OCI-LY7 (cell line): ENCODE data around the gene TM9SF3. TPM values are rescaled to one million over a fixed set of nuclear protein-coding genes. Genes with fewer than 3 reads are reported as not detected.

Experiments used
- BruUV-seq: library from RNA; stranded (reverse); fragments of 400-500 nt; replicated peaks from 2 replicates; lab custom pipeline; 2021; lab: Mats Ljungman, UMichigan
- CTCF ChIA-PET: fragments of 300-600 bp; sonication (Branson Sonifier 250); formaldehyde crosslinking; loops from one replicate; lab custom pipeline; 2022; ENCODE audit warnings: antibody characterized with exemption; ENCODE audit not compliant: unreplicated experiment; lab: Charles Lee
- POLR2A ChIA-PET: fragments of 300-600 bp; sonication (Branson Sonifier 250); formaldehyde crosslinking; loops from one replicate; lab custom pipeline; 2022; ENCODE audit warnings: antibody characterized with exemption; lab: Charles Lee
- DNase-seq: peaks from one replicate; pipeline ENCODE4 v3.0.0-alpha.2; 2015; ENCODE audit warnings: low spot score
- H2AFZ ChIP-seq: fragments of 200-600 bp; sonication (generic), shearing (Covaris generic); 2 replicates; pipeline ENCODE4 v1.6.1; 2014; ENCODE audit warnings: mild to moderate bottlenecking, antibody characterized with exemption, low read length, moderate library complexity
- H3K27ac ChIP-seq: fragments of 200-600 bp; sonication (generic); 2 replicates; pipeline ENCODE4 v1.5.1; 2014; ENCODE audit warnings: mixed run types, low read depth, mild to moderate bottlenecking, moderate library complexity, low read length, inconsistent platforms; ENCODE audit not compliant: poor library complexity, severe bottlenecking
- H3K36me3 ChIP-seq: fragments of 200-600 bp; sonication (generic); 2 replicates; pipeline ENCODE4 v1.6.1; 2014; ENCODE audit warnings: mild to moderate bottlenecking, antibody characterized with exemption, low read length, moderate library complexity, mixed read lengths; ENCODE audit not compliant: insufficient read depth
- H3K4me1 ChIP-seq: fragments of 200-600 bp; sonication (generic); 2 replicates; pipeline ENCODE4 v1.5.1; 2014; ENCODE audit warnings: mild to moderate bottlenecking, low read length; ENCODE audit not compliant: insufficient read depth, poor library complexity, severe bottlenecking
- H3K4me2 ChIP-seq: fragments of 200-600 bp; sonication (generic); 2 replicates; pipeline ENCODE4 v1.6.1; 2014; ENCODE audit warnings: mild to moderate bottlenecking, low read length
- H3K4me3 ChIP-seq: fragments of 200-600 bp; sonication (generic); 2 replicates; pipeline ENCODE4 v1.5.1; 2014; ENCODE audit warnings: mild to moderate bottlenecking, low read depth, low read length; ENCODE audit not compliant: poor library complexity, severe bottlenecking
- H3K79me2 ChIP-seq: fragments of 200-600 bp; sonication (generic); 2 replicates; pipeline ENCODE4 v1.6.1; 2016; ENCODE audit warnings: low read depth, mild to moderate bottlenecking, low read length, moderate library complexity, mixed read lengths; ENCODE audit not compliant: insufficient read depth
- H3K9me2 ChIP-seq: fragments of 200-600 bp; sonication (generic); 2 replicates; pipeline ENCODE4 v1.6.1; 2016; ENCODE audit warnings: mild to moderate bottlenecking, low read length, mixed read lengths; ENCODE audit not compliant: insufficient read depth
- H3K9me3 ChIP-seq: fragments of 200-600 bp; sonication (generic); 2 replicates; pipeline ENCODE4 v1.6.1; 2014; ENCODE audit warnings: mild to moderate bottlenecking, mixed run types, low read length, mixed read lengths
- H4K20me1 ChIP-seq: fragments of 200-600 bp; sonication (generic); 2 replicates; pipeline ENCODE4 v1.6.1; 2014; ENCODE audit warnings: mild to moderate bottlenecking, antibody characterized with exemption, low read length, moderate library complexity, mixed read lengths; ENCODE audit not compliant: insufficient read depth
- EZH2phosphoT487 ChIP-seq: fragments of 200-600 bp; sonication (generic); IDR thresholded peaks from 2 replicates; pipeline ENCODE4 v1.6.1; 2018; ENCODE audit warnings: low read depth, borderline replicate concordance, mild to moderate bottlenecking, mixed run types, antibody characterized with exemption, low read length, moderate library complexity, mixed read lengths
- intact Hi-C: fragments of 100-400 bp; cut with micrococcal nuclease; formaldehyde crosslinking; loops from one replicate; pipeline ENCODE4 v1.10.0; 2022; ENCODE audit not compliant: unreplicated experiment
- total RNA-seq, 2 experiments: library from RNA; depleted of rRNA in 1 of 2; stranded (reverse); fragments of >200 nt in 1 of 2; shearing (Covaris generic) in 1 of 2; gene quantifications; 2 replicates each; pipeline ENCODE4 v1.2.3, GENCODE V29; 2014 to 2022
- TF ChIP-seq, protein P1 (sequence below): fragments of 200-600 bp; sonication (generic); conservative IDR thresholded peaks from 2 replicates; pipeline ENCODE4 v1.5.1; 2014; ENCODE audit warnings: mild to moderate bottlenecking, antibody characterized with exemption, low read length, moderate library complexity, mixed read lengths

The TM9SF3 gene
- total RNA-seq, 2 experiments from 2014 or later, result 23.0 to 88.8 TPM

DNA sequence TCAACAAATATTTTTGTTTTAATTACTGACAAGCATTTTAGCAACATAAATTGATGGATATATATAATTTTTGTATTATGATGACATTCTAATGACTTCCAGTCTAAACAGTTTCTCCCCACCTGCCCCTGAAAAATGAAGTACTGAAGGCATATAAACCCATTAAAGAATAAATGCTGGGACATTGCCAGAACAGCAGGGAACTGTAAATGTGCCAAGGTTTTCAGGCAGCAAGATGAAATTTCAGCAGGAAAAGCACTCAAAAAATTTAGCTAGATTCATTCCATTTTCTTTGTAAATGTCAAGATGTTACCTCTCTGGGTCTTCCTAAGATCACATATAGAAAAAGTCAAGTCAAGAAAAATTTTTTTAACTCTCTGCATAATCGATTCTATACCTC, 62.1 kb downstream of the TM9SF3 start:
- ChIA-PET CTCF (no interaction called here), POLR2A (interaction anchor here (1.0 kb wide), 1 partner anchor 25 kb away, joined by 3 read pairs; no protein-coding TSS in a partner anchor)
- no peak for DNase-seq
- Histone ChIP-seq H3K79me2 (no peaks in the 10 kb centered on the region), H3K4me2 (no peak overlapping the region), H3K4me3 (no peak overlapping the region), H3K36me3 (peaks cover 83% of the 10 kb centered on the region), H3K27ac (no peak overlapping the region), H3K4me1 (peaks cover 8% of the 10 kb centered on the region), H2AFZ (no peak overlapping the region), H3K9me3 (no peaks in the 10 kb centered on the region), H3K9me2 (no peaks in the 10 kb centered on the region), H4K20me1 (no peaks in the 10 kb centered on the region)
- intact Hi-C loops, result no loop called here
- TF ChIP-seq, protein P1, sequence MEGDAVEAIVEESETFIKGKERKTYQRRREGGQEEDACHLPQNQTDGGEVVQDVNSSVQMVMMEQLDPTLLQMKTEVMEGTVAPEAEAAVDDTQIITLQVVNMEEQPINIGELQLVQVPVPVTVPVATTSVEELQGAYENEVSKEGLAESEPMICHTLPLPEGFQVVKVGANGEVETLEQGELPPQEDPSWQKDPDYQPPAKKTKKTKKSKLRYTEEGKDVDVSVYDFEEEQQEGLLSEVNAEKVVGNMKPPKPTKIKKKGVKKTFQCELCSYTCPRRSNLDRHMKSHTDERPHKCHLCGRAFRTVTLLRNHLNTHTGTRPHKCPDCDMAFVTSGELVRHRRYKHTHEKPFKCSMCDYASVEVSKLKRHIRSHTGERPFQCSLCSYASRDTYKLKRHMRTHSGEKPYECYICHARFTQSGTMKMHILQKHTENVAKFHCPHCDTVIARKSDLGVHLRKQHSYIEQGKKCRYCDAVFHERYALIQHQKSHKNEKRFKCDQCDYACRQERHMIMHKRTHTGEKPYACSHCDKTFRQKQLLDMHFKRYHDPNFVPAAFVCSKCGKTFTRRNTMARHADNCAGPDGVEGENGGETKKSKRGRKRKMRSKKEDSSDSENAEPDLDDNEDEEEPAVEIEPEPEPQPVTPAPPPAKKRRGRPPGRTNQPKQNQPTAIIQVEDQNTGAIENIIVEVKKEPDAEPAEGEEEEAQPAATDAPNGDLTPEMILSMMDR, result no peak
- no peak for TF ChIP-seq EZH2phosphoT487
- BruUV-seq, result no TSS peak

DNA sequence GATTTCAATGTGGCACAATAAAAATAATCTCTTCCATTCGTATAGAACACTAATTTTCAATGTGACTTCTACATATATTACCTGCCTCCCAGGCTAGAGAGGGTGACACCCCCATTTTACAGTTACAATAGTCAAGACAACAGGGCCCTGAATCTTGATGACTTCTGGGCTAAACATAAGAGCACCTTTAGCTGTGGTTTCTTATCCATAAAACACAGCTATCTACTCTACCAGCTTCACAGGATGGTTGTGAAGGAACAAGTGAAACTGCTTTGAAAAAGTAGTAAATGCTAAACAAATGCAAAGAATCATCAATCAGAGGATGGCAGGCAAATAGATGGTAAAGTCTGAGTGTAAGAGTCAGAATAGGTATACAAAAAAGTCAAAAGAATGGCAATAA, 69.5 kb downstream of the TM9SF3 start:
- Histone ChIP-seq H4K20me1 (no peaks in the 10 kb centered on the region; the same call in 1 of the 2 replicates), H3K9me3 (no peaks in the 10 kb centered on the region), H3K4me3 (no peak overlapping the region), H3K4me1 (peaks cover 26% of the 10 kb centered on the region), H2AFZ (no peak overlapping the region), H3K4me2 (no peak overlapping the region), H3K79me2 (no peaks in the 10 kb centered on the region), H3K36me3 (peaks cover 30% of the 10 kb centered on the region), H3K9me2 (no peaks in the 10 kb centered on the region), H3K27ac (no peak overlapping the region)
- DNase-seq, result no peak
- no TSS peak for BruUV-seq
- POLR2A ChIA-PET, result interaction anchor here (1.1 kb wide), 1 partner anchor 18 kb away, joined by 3 read pairs; no protein-coding TSS in a partner anchor
- CTCF ChIA-PET, result no interaction called here
- intact Hi-C loops, result loop anchor here (10.0 kb wide), 1 partner anchor 228 kb away; no protein-coding TSS in a partner anchor
- TF ChIP-seq, protein P1, result no peak
- TF ChIP-seq EZH2phosphoT487, result no peak

DNA sequence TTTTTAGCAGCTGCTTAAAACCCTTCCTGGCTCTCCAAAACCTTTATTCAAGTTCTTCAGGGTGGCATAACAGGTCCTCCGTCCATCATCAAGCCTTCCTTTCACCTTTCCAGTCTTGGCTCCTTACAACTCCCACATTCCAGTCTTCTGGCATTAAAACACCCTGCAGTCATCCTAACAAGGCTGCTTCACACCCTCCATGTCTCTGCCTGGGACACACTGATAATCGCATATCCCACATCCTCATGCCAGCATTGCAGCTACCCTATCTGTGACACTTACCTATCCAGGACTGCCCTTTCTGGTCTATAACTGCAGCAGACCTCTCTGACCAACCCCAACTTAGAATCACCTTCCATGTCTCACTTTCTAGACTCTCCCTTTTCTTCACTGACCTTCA, 70.5 kb downstream of the TM9SF3 start:
- intact Hi-C loops, result loop anchor here (10.0 kb wide), 1 partner anchor 228 kb away; no protein-coding TSS in a partner anchor
- Histone ChIP-seq H2AFZ (no peak overlapping the region), H3K4me2 (no peak overlapping the region), H4K20me1 (no peaks in the 10 kb centered on the region; the same call in 1 of the 2 replicates), H3K4me1 (peaks cover 28% of the 10 kb centered on the region), H3K36me3 (peaks cover 20% of the 10 kb centered on the region), H3K9me2 (no peaks in the 10 kb centered on the region), H3K4me3 (no peak overlapping the region), H3K9me3 (no peaks in the 10 kb centered on the region), H3K79me2 (no peaks in the 10 kb centered on the region), H3K27ac (no peak overlapping the region)
- POLR2A ChIA-PET, result interaction anchor here (1.0 to 1.1 kb wide), 2 partner anchors 15 to 16 kb away, joined by 3 read pairs; no protein-coding TSS in a partner anchor
- BruUV-seq, result no TSS peak
- TF ChIP-seq, protein P1, result no peak
- no peak for TF ChIP-seq EZH2phosphoT487
- DNase-seq, result no peak
- CTCF ChIA-PET, result no interaction called here
